Fibroblast of pulmonary artery (primary cell): ENCODE measurements around the gene ANTXR2.
"Not testable (repeated sequence)": the region's sequence is repeated elsewhere in the genome, so short reads cannot be mapped to it uniquely, and the experiment has no call there.

Experiments used
- DNase-seq: peaks from one replicate; pipeline ENCODE4 v3.0.0-alpha.2; 2010; ENCODE audit warnings: low read depth
- H3K4me3 ChIP-seq: replicated peaks from 2 replicates; pipeline ENCODE4 v1.5.1; 2011; ENCODE audit warnings: low read depth, mild to moderate bottlenecking, control low read depth, low read length, moderate library complexity
- CTCF ChIP-seq: IDR thresholded peaks from 2 replicates; pipeline ENCODE4 v1.5.1; 2011; ENCODE audit warnings: mild to moderate bottlenecking, control low read depth, low read length, inconsistent platforms; ENCODE audit errors: missing control alignments

Gene ANTXR2

GRCh38 chr4:79996851-79997250 lies 76.2 kb downstream of the ANTXR2 start:
- DNase-seq, result no peak
- TF ChIP-seq CTCF, result no peak
- no peak overlapping the region for H3K4me3 ChIP-seq

GRCh38 chr4:79993476-79993875 lies 79.6 kb downstream of the ANTXR2 start:
- H3K4me3 ChIP-seq, result no peak overlapping the region

GRCh38 chr4:79991601-79992000 lies 81.4 kb downstream of the ANTXR2 start:
- no peak for TF ChIP-seq CTCF
- DNase-seq, result no peak
- no peak overlapping the region for H3K4me3 ChIP-seq

More at GRCh38 chr4:79993476-79993875, 79.6 kb downstream of the ANTXR2 start:
- no peak for TF ChIP-seq CTCF
- no peak for DNase-seq

GRCh38 chr4:79991100-79991499 lies 81.9 kb downstream of the ANTXR2 start:
- DNase-seq, H3K4me3 ChIP-seq: not testable (repeated sequence)

GRCh38 chr4:79987401-79987800 lies 85.6 kb downstream of the ANTXR2 start:
- TF ChIP-seq CTCF, result no peak
- no peak overlapping the region for H3K4me3 ChIP-seq
- DNase-seq, result peak; percentile 32

- DNase-seq, result no peak
- H3K4me3 ChIP-seq, result no peak overlapping the region
- TF ChIP-seq CTCF, result no peak
These were observed 89.6 kb downstream of the ANTXR2 start for GRCh38 chr4:79983431-79983830.

- TF ChIP-seq CTCF, result no peak
- H3K4me3 ChIP-seq, result no peak overlapping the region
- peak; percentile 45 for DNase-seq
These were observed 90.3 kb downstream of the ANTXR2 start for GRCh38 chr4:79982601-79983322.
